ENCODE results near the gene DOK7. TPM values are rescaled to one million over a fixed set of nuclear protein-coding genes. Genes with fewer than 3 reads are reported as not detected.

DOK7 gene
- total RNA-seq, 1 experiment from 2014 or later: 0.26 TPM

- Histone ChIP-seq H3K4me2 (ENCODE audit: insufficient read depth, insufficient read length, low read length) (no peak overlapping the region), H2BK20ac (ENCODE audit: low read depth, low read length, poor library complexity, severe bottlenecking) (no peak overlapping the region), H3K27ac (ENCODE audit: insufficient read length, low read depth, low read length) (no peak overlapping the region), H3K56ac (ENCODE audit: insufficient read length, low read depth, low read length) (no peak overlapping the region), H2BK15ac (ENCODE audit: low read depth, low read length) (0 out of 2 replicates have a peak overlapping the region, but pooled peaks have one; percentile 4), H3K79me2 (ENCODE audit: insufficient read depth, low read length) (no peaks in the 10 kb centered on the region), H2AFZ (ENCODE audit: low read length) (no peak overlapping the region), H3K9ac (ENCODE audit: extremely low read depth, insufficient read length, low read length) (no peak overlapping the region), H2BK5ac (ENCODE audit: insufficient read length, low read length) (no peak overlapping the region), H2AK5ac (ENCODE audit: insufficient read length, low read length) (no peak overlapping the region), H2BK12ac (ENCODE audit: insufficient read length, low read depth, low read length) (no peak overlapping the region), H2BK120ac (ENCODE audit: low read depth, low read length, poor library complexity, severe bottlenecking) (no peak overlapping the region), H3K23ac (ENCODE audit: insufficient read length, low read depth, low read length) (no peak overlapping the region), H4K91ac (ENCODE audit: insufficient read length, low read depth, low read length) (no peak overlapping the region), H4K8ac (replicated peaks; ENCODE audit: insufficient read length, low read depth, low read length) (no peak overlapping the region), H3K4me1 (ENCODE audit: insufficient read depth, low read length) (no peaks in the 10 kb centered on the region), H3K4ac (ENCODE audit: low read depth, low read length) (no peak overlapping the region), H3K79me1 (ENCODE audit: insufficient read depth, low read depth, low read length, poor library complexity, severe bottlenecking) (no peaks in the 10 kb centered on the region), H3K14ac (ENCODE audit: insufficient read depth, low read length) (no peak overlapping the region), H3K27me3 (ENCODE audit: insufficient read depth, low read length) (peaks cover 3% of the 10 kb centered on the region; the same call in 1 of the 2 replicates), H4K20me1 (ENCODE audit: control insufficient read depth, insufficient read depth, insufficient read length) (no peaks in the 10 kb centered on the region), H4K5ac (ENCODE audit: insufficient read length, low read depth, low read length) (no peak overlapping the region), H3T11ph (ENCODE audit: low read length) (no peak overlapping the region), H3K23me2 (ENCODE audit: insufficient read length, low read depth, low read length, poor library complexity, severe bottlenecking) (no peaks in the 10 kb centered on the region), H3K9me3 (ENCODE audit: control insufficient read depth, low read depth, low read length) (no peaks in the 10 kb centered on the region), H3K18ac (ENCODE audit: insufficient read length, low read depth, low read length) (no peak overlapping the region)
- DNase-seq: no peak
- no peaks in the 10 kb centered on the region for H3K36me3 Mint-ChIP-seq (ENCODE audit: insufficient read depth in 1 of 3, low read depth in 3 of 3)
- H3K4me3 Mint-ChIP-seq: no peak overlapping the region; a peak in 1 of 5 replicates
- peaks cover 66% of the 10 kb centered on the region for H3K27me3 Mint-ChIP-seq (ENCODE audit: low read depth)
- WGBS (ENCODE audit: extremely low coverage, insufficient read length, low lambda C conversion rate): no CpG with 5 or more reads among the region's 25 CpGs
- H3K27ac Mint-ChIP-seq: peak overlapping the region in 1 of 3 experiments; percentile 13; a peak in 2 of 7 replicates
- no peaks in the 10 kb centered on the region for H3K9me3 Mint-ChIP-seq
- peaks cover 4 to 6% of the 10 kb centered on the region in 2 experiments; a peak in 1 of 4 replicates for H3K4me1 Mint-ChIP-seq
- TF ChIP-seq CTCF (conservative IDR thresholded peaks at IDR 0.05): no peak
Observed at GRCh38 chr4:3470244-3471097, 7.4 kb downstream of the DOK7 start.

Data from H9 (cell line).